CD4-positive, alpha-beta T cell (primary cell): ENCODE measurements around the gene DNAJC17. TPM values are rescaled to one million over a fixed set of nuclear protein-coding genes. Genes with fewer than 3 reads are reported as not detected.

Source experiments
- ATAC-seq: fragments of 200-7000 bp; cut with Tn5 transposase; one replicate; pipeline ENCODE4 v1.10.0; 2022; ENCODE audit warnings: mild to moderate bottlenecking; ENCODE audit not compliant: poor library complexity
- CTCF ChIA-PET: fragments of 350-600 bp; sonication (Branson Sonifier 250); formaldehyde crosslinking; loops from one replicate; lab custom pipeline; 2021; ENCODE audit warnings: antibody characterized with exemption, inconsistent platforms; lab: Charles Lee
- POLR2A ChIA-PET: fragments of 350-600 bp; sonication (Branson Sonifier 250); formaldehyde crosslinking; loops from one replicate; lab custom pipeline; 2021; ENCODE audit warnings: antibody characterized with exemption, inconsistent platforms; lab: Charles Lee
- DNase-seq, 14 experiments: peaks; one replicate each; pipeline ENCODE4 v3.0.0-alpha.2; 2013 to 2020; ENCODE audit warnings: mixed read lengths in 2 of 14
- H3K27ac ChIP-seq, 2 donors: one replicate each; pipeline versions ENCODE4 v1.5.1 to v1.7.0; 2013; ENCODE audit warnings: low read length in 2 of 2, low read depth in 1 of 2, mild to moderate bottlenecking in 1 of 2
- H3K27me3 ChIP-seq, 2 experiments: 1 replicate in 1 of 2; 2 replicates in 1 of 2; pipeline versions ENCODE4 v1.6.1 to v1.7.0; 2013; ENCODE audit warnings: low read length in 2 of 2, control low read depth in 1 of 2, mild to moderate bottlenecking in 1 of 2, moderate library complexity in 1 of 2; ENCODE audit not compliant: insufficient read depth in 2 of 2, control insufficient read depth in 1 of 2
- H3K36me3 ChIP-seq: one replicate; pipeline ENCODE4 v1.6.1; 2013; ENCODE audit warnings: low read length, control low read depth; ENCODE audit not compliant: insufficient read depth
- H3K4me1 ChIP-seq: one replicate; pipeline ENCODE4 v1.6.1; 2013; ENCODE audit warnings: low read length, control low read depth; ENCODE audit not compliant: insufficient read depth
- H3K4me3 ChIP-seq: one replicate; pipeline ENCODE4 v1.5.1; 2013; ENCODE audit warnings: mild to moderate bottlenecking, low read length, moderate library complexity
- H3K9me3 ChIP-seq, 2 experiments: 1 replicate in 1 of 2; 2 replicates in 1 of 2; pipeline versions ENCODE4 v1.6.1 to v1.7.0; 2013; ENCODE audit warnings: low read length in 2 of 2, mild to moderate bottlenecking in 2 of 2, control low read depth in 1 of 2, moderate library complexity in 1 of 2; ENCODE audit not compliant: control insufficient read depth in 1 of 2, insufficient read depth in 1 of 2
- H3K27ac Mint-ChIP-seq: one replicate; pipeline ENCODE4 v1.8.0; 2020; ENCODE audit warnings: mixed read lengths
- H3K27me3 Mint-ChIP-seq: one replicate; pipeline ENCODE4 v1.8.0; 2021; ENCODE audit warnings: mixed read lengths
- H3K36me3 Mint-ChIP-seq: one replicate; pipeline ENCODE4 v1.8.0; 2021; ENCODE audit warnings: low read depth, mixed read lengths
- H3K4me1 Mint-ChIP-seq: one replicate; pipeline ENCODE4 v1.8.0; 2021; ENCODE audit warnings: low read depth, mixed read lengths
- H3K4me3 Mint-ChIP-seq: one replicate; pipeline ENCODE4 v1.8.0; 2020; ENCODE audit warnings: mild to moderate bottlenecking, mixed read lengths
- H3K9me3 Mint-ChIP-seq: one replicate; pipeline ENCODE4 v1.8.0; 2020; ENCODE audit warnings: mixed read lengths
- CTCF ChIP-seq: fragments of 200-600 bp; IDR thresholded peaks from one replicate; pipeline ENCODE4 v1.8.0; 2022; ENCODE audit warnings: antibody characterized with exemption, mild to moderate bottlenecking
- intact Hi-C, 2 experiments: fragments of 100-400 bp; cut with DNase I in 1 of 2; cut with micrococcal nuclease in 1 of 2; formaldehyde crosslinking; loops; one replicate each; pipeline versions ENCODE4 v1.15.1 to v1.9.0; 2023 to 2025; cut with DNase I, micrococcal nuclease
- total RNA-seq, 174 experiments: library from RNA in 2 of 174; stranded (reverse) in 2 of 174; gene quantifications; one replicate each; pipeline ENCODE4 v1.2.3 and lab custom pipeline; 2021 to 2026

DNAJC17 gene
- total RNA-seq, 2 experiments from 2014 or later, result 14.4 to 17.9 TPM

- Mint-ChIP-seq H3K36me3 (peaks cover 16% of the 10 kb centered on the region), H3K4me1 (peaks cover 36% of the 10 kb centered on the region), H3K9me3 (no peaks in the 10 kb centered on the region), H3K27ac (peak overlapping the region; percentile 90), H3K4me3 (peak overlapping the region; percentile 89), H3K27me3 (no peaks in the 10 kb centered on the region)
- H3K27me3 ChIP-seq, result no peaks in the 10 kb centered on the region
- H3K4me3 ChIP-seq, result peak overlapping the region; percentile 98
- H3K27ac ChIP-seq, result peak overlapping the region; percentile 60 to 67
- POLR2A ChIA-PET, result interaction anchor here (0.6 to 2.7 kb wide), 7 partner anchors 17 to 199 kb away, joined by 3 to 25 read pairs (median 5); partner anchors contain the start of genes RAD51, RPUSD2 and VPS18
- H3K36me3 ChIP-seq, result peaks cover 12% of the 10 kb centered on the region
- intact Hi-C loops, result loop anchor here (5.0 to 10.0 kb wide), 3 partner anchors 72 to 350 kb away; partner anchors contain the start of genes KNL1 (in 2 of the 2) and INO80 (in 1 of the 2)
- no peak for ATAC-seq
- no peak for TF ChIP-seq CTCF
- H3K9me3 ChIP-seq, result no peaks in the 10 kb centered on the region
- CTCF ChIA-PET, result interaction anchor here (0.8 to 2.9 kb wide), 4 partner anchors 17 to 69 kb away, joined by 3 to 13 read pairs (median 6); partner anchors contain the start of gene RAD51
- DNase-seq, result peak in 2 of 14 experiments; percentile 32 to 40
- peaks cover 46% of the 10 kb centered on the region for H3K4me1 ChIP-seq
These were observed 42.6 kb downstream of the DNAJC17 start for GRCh38 chr15:40764629-40765103.

- CTCF ChIA-PET, result interaction anchor here (0.8 to 2.9 kb wide), 6 partner anchors 17 to 69 kb away, joined by 3 to 13 read pairs (median 3); partner anchors contain the start of gene RAD51
- Mint-ChIP-seq H3K4me1 (peaks cover 29% of the 10 kb centered on the region), H3K36me3 (peaks cover 11% of the 10 kb centered on the region), H3K9me3 (no peaks in the 10 kb centered on the region), H3K27ac (peak within 1 kb of the TSS; percentile 90), H3K27me3 (no peaks in the 10 kb centered on the region), H3K4me3 (peak within 1 kb of the TSS; percentile 89)
- TF ChIP-seq CTCF, result peak; percentile 45
- intact Hi-C loops, result loop anchor here in 1 of 2 experiments (5.0 to 10.0 kb wide), 2 partner anchors 172 to 351 kb away; partner anchors contain the start of genes INO80 and KNL1
- Histone ChIP-seq H3K9me3 (no peaks in the 10 kb centered on the region), H3K27me3 (no peaks in the 10 kb centered on the region), H3K4me3 (peak within 1 kb of the TSS; percentile 98), H3K4me1 (peaks cover 40% of the 10 kb centered on the region), H3K27ac (peak within 1 kb of the TSS; percentile 60 to 71), H3K36me3 (peaks cover 12% of the 10 kb centered on the region)
- peak; percentile 35 to 87 (median 63) for DNase-seq
- POLR2A ChIA-PET, result interaction anchor here (0.6 to 2.7 kb wide), 8 partner anchors 16 to 195 kb away, joined by 3 to 25 read pairs (median 4); partner anchors contain the start of genes RAD51, RPUSD2 and VPS18
- ATAC-seq, result peak; percentile 48
These were observed 43.3 kb downstream of the DNAJC17 start, which contains the start of gene GCHFR for GRCh38 chr15:40763801-40764628. GCHFR (plus strand) TSS chr15:40764068; CDS start chr15:40764181, 113 bp downstream.
